ENCODE measurements around the gene DNAH3. TPM values are rescaled to one million over a fixed set of nuclear protein-coding genes. Genes with fewer than 3 reads are reported as not detected.

DNAH3 gene
- total and polyA plus RNA-seq, 2 of the 13 experiments (the other 11 are each of a cell fraction or from before 2014, with no cell fraction given), result 0.07 to 0.08 TPM

- TF ChIP-seq MTA1 (CRISPR knock-in tag; IDR thresholded peaks at IDR 0.05; ENCODE audit: borderline replicate concordance), result no peak
- no peak for TF ChIP-seq ZC3H13 (CRISPR knock-in tag; IDR thresholded peaks at IDR 0.05)
- TF ChIP-seq ATF2 (CRISPR knock-in tag; IDR thresholded peaks at IDR 0.05), result no peak
- no peak for TF ChIP-seq SPEN (CRISPR knock-in tag; IDR thresholded peaks at IDR 0.05; ENCODE audit: low read depth)
- TF ChIP-seq ZNF276 (CRISPR knock-in tag; IDR thresholded peaks at IDR 0.05; ENCODE audit: low read depth), result no peak
- TF ChIP-seq YEATS2 (CRISPR knock-in tag; IDR thresholded peaks at IDR 0.05; ENCODE audit: borderline replicate concordance), result peak; percentile 77; the same call in 1 of the 2 replicates
- TF ChIP-seq ELF3 (CRISPR knock-in tag; IDR thresholded peaks at IDR 0.05), result peak; percentile 83
- no peak for TF ChIP-seq ZNF850 (CRISPR knock-in tag; conservative IDR thresholded peaks at IDR 0.05)
- no peak for TF ChIP-seq SMAD1 (CRISPR knock-in tag; IDR thresholded peaks at IDR 0.05; ENCODE audit: borderline replicate concordance, low read depth)
- TF ChIP-seq HMGXB3 (CRISPR knock-in tag; IDR thresholded peaks at IDR 0.05; ENCODE audit: borderline replicate concordance), result 0 out of 2 replicates have a peak, but pooled peaks have one; percentile 18
- TF ChIP-seq ZFP41 (CRISPR knock-in tag; IDR thresholded peaks at IDR 0.05; ENCODE audit: borderline replicate concordance), result no peak
- no peak for TF ChIP-seq ZNF484 (CRISPR knock-in tag; IDR thresholded peaks at IDR 0.05; ENCODE audit: borderline replicate concordance, low read depth)
- no peak for TF ChIP-seq ZNF224 (CRISPR knock-in tag; IDR thresholded peaks at IDR 0.05)
- TF ChIP-seq ZSCAN29 (CRISPR knock-in tag; conservative IDR thresholded peaks at IDR 0.05), result no peak
- TF ChIP-seq MED13 (CRISPR knock-in tag; IDR thresholded peaks at IDR 0.05), result no peak
- TF ChIP-seq ZNF879 (CRISPR knock-in tag; IDR thresholded peaks at IDR 0.05), result no peak
- no peak for TF ChIP-seq MXD3 (CRISPR knock-in tag; IDR thresholded peaks at IDR 0.05)
- no peak for TF ChIP-seq GMEB2 (CRISPR knock-in tag; IDR thresholded peaks at IDR 0.05; ENCODE audit: low read depth)
- TF ChIP-seq TP53 (CRISPR knock-in tag; conservative IDR thresholded peaks at IDR 0.05), result no peak
- TF ChIP-seq HHEX (CRISPR knock-in tag; IDR thresholded peaks at IDR 0.05), result no peak
- 0 out of 2 replicates have a peak, but pooled peaks have one; percentile 61 for TF ChIP-seq SMAD3 (CRISPR knock-in tag; IDR thresholded peaks at IDR 0.05)
- TF ChIP-seq SCMH1 (CRISPR knock-in tag; IDR thresholded peaks at IDR 0.05; ENCODE audit: borderline replicate concordance), result no peak
These were observed 34.4 kb downstream of the DNAH3 start (continued) for GRCh38 chr16:21116148-21116693.

All from HepG2 (cell line).